A204.1 (cell line): ENCODE measurements around the gene HEATR1.
"Not testable (repeated sequence)": the region's sequence is repeated elsewhere in the genome, so short reads cannot be mapped to it uniquely, and the experiment has no call there.

Experiments
- FAIRE-seq: peaks from 2 replicates; lab custom pipeline; 2012; peaks lifted over from hg19 to GRCh38; lab: Jason Lieb, UNC

The HEATR1 gene

DNA sequence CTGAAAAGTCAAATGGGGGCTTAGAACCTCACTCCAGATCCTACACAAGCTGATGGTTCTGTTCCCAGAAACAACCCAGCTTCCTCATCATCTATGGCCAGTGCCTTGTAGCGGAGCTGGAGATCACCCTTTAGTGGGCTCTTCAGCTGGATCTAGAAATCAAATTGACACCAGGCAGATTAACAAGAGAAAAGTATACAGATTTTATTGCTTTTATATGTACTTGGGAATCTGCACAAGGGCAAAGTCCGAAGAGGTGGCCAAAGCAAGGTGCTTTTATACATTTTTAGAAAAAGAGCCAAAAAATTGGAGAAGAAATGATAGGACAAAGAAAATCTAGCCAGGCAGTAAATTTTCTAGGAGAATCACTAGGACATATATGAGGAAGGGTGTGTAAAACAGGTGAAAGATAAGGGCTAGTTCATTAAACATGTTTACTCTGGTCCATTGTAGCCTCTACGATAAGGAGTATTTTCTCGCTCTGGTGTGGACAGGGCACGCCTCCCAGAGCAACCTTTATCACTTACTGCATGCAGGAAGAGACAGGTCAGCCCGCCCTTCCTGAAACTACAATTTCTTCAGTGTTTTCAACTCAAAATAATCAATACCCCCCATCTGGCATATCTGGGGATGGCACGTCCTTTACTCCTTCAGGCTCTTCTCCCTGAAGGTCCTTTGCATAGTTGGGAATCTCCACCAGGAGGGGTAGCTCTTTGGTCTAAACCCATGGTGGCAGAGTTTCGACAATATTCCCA, 94.5 kb downstream of the HEATR1 start:
- no peak for FAIRE-seq

GRCh38 chr1:236509203-236509602, 95.1 kb downstream of the HEATR1 start:
- no peak for FAIRE-seq

- FAIRE-seq = no peak
Measured at GRCh38 chr1:236508593-236509027, 95.7 kb downstream of the HEATR1 start.

DNA sequence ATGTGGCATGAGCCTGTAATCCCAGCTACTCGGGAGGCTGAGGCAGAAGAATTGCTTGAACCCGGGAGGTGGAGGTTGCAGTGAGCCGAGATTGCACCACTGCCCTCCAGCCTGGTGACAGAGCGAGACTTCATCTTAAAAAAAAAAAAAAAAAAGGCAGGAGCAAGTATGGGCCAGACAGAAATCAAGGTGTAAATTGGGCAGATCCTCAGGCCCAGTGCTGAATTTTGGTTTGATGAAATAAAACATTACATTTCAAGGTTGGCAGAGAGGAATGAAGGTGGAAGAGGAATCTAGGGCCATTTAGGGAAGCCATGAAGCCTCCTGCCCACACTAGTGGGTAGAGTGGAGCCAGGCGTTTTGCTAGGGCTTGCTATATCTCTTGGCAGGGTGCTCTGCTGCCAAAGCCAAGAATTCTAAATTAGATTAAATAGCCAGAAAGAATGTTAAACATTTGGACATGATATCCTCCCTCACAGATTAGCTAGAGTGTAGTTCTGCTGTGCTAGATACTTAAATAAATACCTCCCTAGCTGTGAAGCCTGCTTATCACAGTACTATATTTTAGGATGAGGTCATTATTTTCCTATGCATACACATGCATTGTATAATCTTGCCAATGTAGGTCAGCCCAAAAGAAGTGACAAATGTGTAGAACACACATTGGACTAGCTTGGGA, 97.2 kb downstream of the HEATR1 start:
- FAIRE-seq = no peak

DNA sequence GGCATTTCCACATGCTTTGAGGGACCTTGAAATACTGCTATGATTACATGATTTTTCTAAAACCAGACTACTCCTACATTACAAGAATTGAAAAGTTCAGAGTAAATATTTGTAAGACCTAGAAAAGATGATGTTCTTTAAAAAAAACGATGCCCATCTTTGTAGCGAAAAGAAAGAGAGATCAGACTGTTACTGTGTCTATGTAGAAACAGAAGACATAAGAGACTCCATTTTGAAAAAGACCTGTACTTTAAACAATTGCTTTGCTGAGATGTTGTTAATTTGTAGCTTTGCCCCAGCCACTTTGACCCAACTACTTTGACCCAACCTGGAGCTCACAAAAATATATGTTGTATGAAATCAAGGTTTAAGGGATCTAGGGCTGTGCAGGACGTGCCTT, 100.0 kb downstream of the HEATR1 start:
- not testable (repeated sequence) for FAIRE-seq

DNA sequence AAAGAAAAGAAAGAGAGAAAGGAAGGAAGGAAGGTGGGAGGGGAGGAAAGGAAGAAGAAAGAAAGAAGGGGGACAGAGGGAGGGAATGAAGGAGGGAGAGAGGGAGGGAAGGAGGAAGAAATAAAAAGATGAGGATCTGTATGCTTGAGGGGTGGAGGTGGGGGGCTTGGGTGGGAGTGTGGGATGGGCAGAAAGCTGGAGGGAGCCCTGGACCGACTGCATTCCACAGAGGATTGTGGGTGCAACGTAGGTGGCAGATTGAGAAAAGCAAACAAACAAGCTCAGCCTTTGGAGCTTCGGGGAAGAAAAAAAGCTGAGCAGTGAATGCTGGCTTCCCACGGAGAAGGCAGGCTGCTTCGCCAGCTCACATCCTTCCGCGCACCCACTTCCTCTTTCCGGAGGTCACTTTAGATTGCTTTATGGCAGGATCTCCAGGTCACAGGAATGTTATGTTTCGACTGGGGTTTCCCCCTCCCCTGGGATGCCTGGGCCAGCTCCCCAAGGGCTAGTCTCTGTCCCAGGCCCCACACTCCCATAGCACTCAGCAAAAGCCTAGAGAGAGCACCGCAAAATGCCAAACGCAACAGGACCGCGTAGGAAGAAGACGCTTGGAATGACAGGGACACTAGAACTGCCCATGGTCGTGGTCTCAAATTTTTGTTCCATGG, 101.2 kb downstream of the HEATR1 start:
- FAIRE-seq = no peak

- no peak for FAIRE-seq
Measured at GRCh38 chr1:236502579-236502971, 101.7 kb downstream of the HEATR1 start.

- FAIRE-seq = no peak
Measured at GRCh38 chr1:236501093-236501492, 103.2 kb downstream of the HEATR1 start.
